Measurements from ENCODE around the gene RPSA.
"Not testable (repeated sequence)": the region's sequence is repeated elsewhere in the genome, so short reads cannot be mapped to it uniquely, and the experiment has no call there.

RPSA gene

GRCh38 chr3:39419742-39420315 lies 13.3 kb downstream of the RPSA start:
- no peak for DNase-seq (ENCODE audit: low read depth)

- no peak for DNase-seq (ENCODE audit: low read depth)
These were observed 14.0 kb downstream of the RPSA start for GRCh38 chr3:39420543-39420942.

- DNase-seq (ENCODE audit: low read depth) = no peak
These were observed 17.0 kb downstream of the RPSA start for GRCh38 chr3:39423436-39423970.

- DNase-seq (ENCODE audit: low read depth) = no peak
These were observed 19.8 kb downstream of the RPSA start for GRCh38 chr3:39426312-39426711.

GRCh38 chr3:39427506-39427905 lies 21.0 kb downstream of the RPSA start:
- DNase-seq (ENCODE audit: low read depth) = no peak

GRCh38 chr3:39428745-39429201 lies 22.3 kb downstream of the RPSA start:
- no peak for DNase-seq (ENCODE audit: low read depth)

GRCh38 chr3:39429466-39429865 lies 22.9 kb downstream of the RPSA start:
- no peak for DNase-seq (ENCODE audit: low read depth)

GRCh38 chr3:39432342-39432741 lies 25.8 kb downstream of the RPSA start:
- DNase-seq (ENCODE audit: low read depth) = no peak

- peak; percentile 65 for DNase-seq (ENCODE audit: low read depth)
These were observed 27.1 kb downstream of the RPSA start for GRCh38 chr3:39433642-39434041.

GRCh38 chr3:39434574-39434973 lies 28.1 kb downstream of the RPSA start:
- DNase-seq (ENCODE audit: low read depth) = peak; percentile 45

GRCh38 chr3:39435006-39435748 lies 28.7 kb downstream of the RPSA start:
- no peak for DNase-seq (ENCODE audit: low read depth)

GRCh38 chr3:39438880-39439279 lies 32.4 kb downstream of the RPSA start:
- no peak for DNase-seq (ENCODE audit: low read depth)

- DNase-seq (ENCODE audit: low read depth) = no peak
These were observed 33.8 kb downstream of the RPSA start for GRCh38 chr3:39440316-39440715.

GRCh38 chr3:39443530-39443929 lies 37.0 kb downstream of the RPSA start:
- no peak for DNase-seq (ENCODE audit: low read depth)

GRCh38 chr3:39445927-39446326 lies 39.4 kb downstream of the RPSA start:
- no peak for DNase-seq (ENCODE audit: low read depth)

GRCh38 chr3:39446444-39446843 lies 39.9 kb downstream of the RPSA start:
- peak; percentile 20 for DNase-seq (ENCODE audit: low read depth)

- DNase-seq (ENCODE audit: low read depth) = peak; percentile 81
These were observed 41.3 kb downstream of the RPSA start for GRCh38 chr3:39447637-39448483.

- DNase-seq (ENCODE audit: low read depth) = no peak
These were observed 42.1 kb downstream of the RPSA start for GRCh38 chr3:39448506-39449233.

GRCh38 chr3:39449796-39450195 lies 43.3 kb downstream of the RPSA start:
- DNase-seq (ENCODE audit: low read depth) = no peak

GRCh38 chr3:39453134-39453533 lies 46.6 kb downstream of the RPSA start:
- no peak for DNase-seq (ENCODE audit: low read depth)

- DNase-seq (ENCODE audit: low read depth) = not testable (repeated sequence)
These were observed 47.4 kb downstream of the RPSA start for GRCh38 chr3:39453872-39454271.

Data from EH (cell line).